ENCODE measurements around the gene SYTL3. TPM values are rescaled to one million over a fixed set of nuclear protein-coding genes. Genes with fewer than 3 reads are reported as not detected.

The SYTL3 gene
- total RNA-seq, 1 donor from 2014 or later: 6.0 TPM

DNA sequence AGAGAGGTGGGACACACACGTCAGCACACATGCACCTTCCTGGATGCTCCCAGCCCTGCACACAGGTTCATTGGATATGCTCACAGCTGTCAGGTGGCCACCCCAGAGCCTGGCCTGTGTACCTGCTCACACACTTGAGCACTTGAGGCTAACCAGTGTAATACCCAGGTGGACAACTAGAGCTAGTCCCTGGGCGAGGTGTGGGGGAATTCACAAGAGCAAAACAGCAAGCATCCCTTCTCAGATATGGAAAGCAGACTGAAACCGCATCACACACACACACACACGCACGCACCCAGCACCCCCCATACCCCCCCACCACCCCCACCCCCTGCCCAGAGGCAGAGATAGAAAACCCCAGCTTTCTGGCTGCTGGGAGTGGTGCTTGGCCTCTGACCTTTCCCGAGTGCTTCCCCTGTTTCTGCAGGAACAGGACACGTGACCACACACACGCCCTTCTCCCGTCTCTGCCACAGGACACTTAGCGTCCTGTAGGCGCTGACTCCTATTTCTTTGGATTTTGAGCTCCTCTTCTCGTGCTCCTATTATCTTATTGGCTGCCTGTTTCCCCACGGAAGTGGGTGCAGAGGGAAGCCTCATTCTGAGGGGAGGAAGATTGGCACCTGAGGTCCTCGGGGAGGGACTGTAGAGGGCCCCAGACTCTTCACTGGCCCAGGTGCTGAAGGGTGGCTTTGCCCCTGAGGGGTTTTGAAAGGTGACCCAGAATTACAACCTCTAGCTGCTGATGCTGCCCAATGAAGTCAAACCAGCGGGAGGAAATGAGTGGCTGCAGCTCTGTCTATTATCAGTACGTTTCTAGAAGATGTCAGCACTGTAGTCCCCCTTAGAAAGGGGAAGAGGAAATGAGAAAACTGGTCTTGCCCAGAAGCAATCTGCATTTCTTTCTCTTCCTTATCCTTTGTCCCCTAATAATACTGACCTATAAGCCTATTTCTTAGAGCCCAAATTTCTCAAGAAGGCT lies 65.8 kb downstream of the SYTL3 start:
- POLR2A ChIA-PET: interaction anchor here (0.6 to 4.5 kb wide), 46 partner anchors 8 to 1011 kb away, joined by 3 to 92 read pairs (median 6); partner anchors contain the start of genes EZR, RSPH3, SYTL3 and TAGAP
- DNase-seq (peak; percentile 52), ATAC-seq (ENCODE audit: low read depth) (peak; percentile 71)
- TF ChIP-seq, protein P1, sequence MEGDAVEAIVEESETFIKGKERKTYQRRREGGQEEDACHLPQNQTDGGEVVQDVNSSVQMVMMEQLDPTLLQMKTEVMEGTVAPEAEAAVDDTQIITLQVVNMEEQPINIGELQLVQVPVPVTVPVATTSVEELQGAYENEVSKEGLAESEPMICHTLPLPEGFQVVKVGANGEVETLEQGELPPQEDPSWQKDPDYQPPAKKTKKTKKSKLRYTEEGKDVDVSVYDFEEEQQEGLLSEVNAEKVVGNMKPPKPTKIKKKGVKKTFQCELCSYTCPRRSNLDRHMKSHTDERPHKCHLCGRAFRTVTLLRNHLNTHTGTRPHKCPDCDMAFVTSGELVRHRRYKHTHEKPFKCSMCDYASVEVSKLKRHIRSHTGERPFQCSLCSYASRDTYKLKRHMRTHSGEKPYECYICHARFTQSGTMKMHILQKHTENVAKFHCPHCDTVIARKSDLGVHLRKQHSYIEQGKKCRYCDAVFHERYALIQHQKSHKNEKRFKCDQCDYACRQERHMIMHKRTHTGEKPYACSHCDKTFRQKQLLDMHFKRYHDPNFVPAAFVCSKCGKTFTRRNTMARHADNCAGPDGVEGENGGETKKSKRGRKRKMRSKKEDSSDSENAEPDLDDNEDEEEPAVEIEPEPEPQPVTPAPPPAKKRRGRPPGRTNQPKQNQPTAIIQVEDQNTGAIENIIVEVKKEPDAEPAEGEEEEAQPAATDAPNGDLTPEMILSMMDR (IDR thresholded peaks at IDR 0.05): no peak
- Mint-ChIP-seq H3K9me3 (no peaks in the 10 kb centered on the region), H3K27me3 (no peaks in the 10 kb centered on the region), H3K4me1 (peaks cover 66% of the 10 kb centered on the region), H3K36me3 (ENCODE audit: low read depth) (peaks cover 2% of the 10 kb centered on the region), H3K27ac (peak overlapping the region; percentile 97), H3K4me3 (peak overlapping the region; percentile 74)
- CTCF ChIA-PET: interaction anchor here (1.0 to 2.9 kb wide), 6 partner anchors 9 to 243 kb away, joined by 3 to 11 read pairs (median 4); no protein-coding TSS in a partner anchor
- intact Hi-C loops (cut with micrococcal nuclease): loop anchor here (1.0 to 5.0 kb wide), 10 partner anchors 11 to 1262 kb away; partner anchors contain the start of gene EZR

DNA sequence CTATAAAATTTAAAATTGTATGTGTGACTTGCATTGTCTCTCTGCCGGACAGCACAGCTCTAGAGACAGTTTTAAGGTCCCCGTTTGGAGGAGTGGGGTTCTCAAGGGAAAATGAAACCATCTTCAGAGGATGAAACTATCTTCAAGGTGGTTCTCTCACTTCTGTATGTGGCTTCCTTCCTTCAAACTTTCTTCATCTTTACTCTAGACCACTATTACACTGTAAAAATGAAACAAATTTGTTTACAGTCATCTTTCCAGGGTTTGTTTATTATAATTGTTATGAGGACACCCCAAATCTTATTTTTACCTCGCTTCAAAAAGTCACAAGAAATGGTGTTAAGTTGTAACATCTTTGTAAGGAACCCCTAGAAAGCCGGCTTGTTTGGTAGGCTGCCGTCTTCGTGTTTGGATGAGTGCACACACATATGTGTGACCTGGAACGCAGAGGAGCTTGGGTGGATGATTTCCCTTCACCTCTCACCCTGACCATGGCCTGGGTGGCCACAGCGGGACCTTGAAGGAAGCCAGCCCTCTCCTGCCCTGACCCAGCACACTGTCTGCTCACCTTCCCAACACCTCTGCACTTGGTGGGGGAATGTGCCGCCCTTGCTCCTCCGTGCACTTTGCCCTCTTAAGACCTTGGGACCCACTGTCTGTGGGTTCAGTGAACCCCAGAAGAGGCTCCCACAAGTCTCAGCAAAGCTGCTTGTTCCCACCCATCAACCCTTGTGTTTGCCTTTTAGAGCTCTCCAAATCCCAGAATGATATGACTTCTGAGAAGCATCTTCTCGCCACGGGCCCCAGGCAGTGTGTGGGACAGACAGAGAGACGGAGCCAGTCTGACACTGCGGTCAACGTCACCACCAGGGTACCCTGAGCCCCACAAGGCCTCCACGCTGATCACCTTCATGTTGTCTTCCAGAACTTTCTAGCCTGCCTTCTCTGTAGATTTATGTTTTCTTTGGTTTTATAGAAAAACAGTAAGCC lies 67.8 kb downstream of the SYTL3 start:
- ChIA-PET POLR2A (interaction anchor here (0.6 to 4.5 kb wide), 18 partner anchors 10 to 377 kb away, joined by 3 to 92 read pairs (median 5); partner anchors contain the start of gene EZR), CTCF (interaction anchor here (1.0 to 3.0 kb wide), 5 partner anchors 8 to 252 kb away, joined by 3 to 13 read pairs (median 3); no protein-coding TSS in a partner anchor)
- DNase-seq: no peak
- peaks cover 2% of the 10 kb centered on the region for H3K36me3 Mint-ChIP-seq (ENCODE audit: low read depth)
- H3K4me3 Mint-ChIP-seq: peak overlapping the region; percentile 78
- no peaks in the 10 kb centered on the region for H3K9me3 Mint-ChIP-seq
- intact Hi-C loops (cut with micrococcal nuclease): loop anchor here (1.0 to 5.0 kb wide), 9 partner anchors 35 to 1260 kb away; partner anchors contain the start of gene EZR
- no peaks in the 10 kb centered on the region for H3K27me3 Mint-ChIP-seq
- TF ChIP-seq, protein P1 (IDR thresholded peaks at IDR 0.05): no peak
- H3K4me1 Mint-ChIP-seq: peaks cover 82% of the 10 kb centered on the region
- peak overlapping the region; percentile 97 for H3K27ac Mint-ChIP-seq
- ATAC-seq (ENCODE audit: low read depth): peak; percentile 33

DNA sequence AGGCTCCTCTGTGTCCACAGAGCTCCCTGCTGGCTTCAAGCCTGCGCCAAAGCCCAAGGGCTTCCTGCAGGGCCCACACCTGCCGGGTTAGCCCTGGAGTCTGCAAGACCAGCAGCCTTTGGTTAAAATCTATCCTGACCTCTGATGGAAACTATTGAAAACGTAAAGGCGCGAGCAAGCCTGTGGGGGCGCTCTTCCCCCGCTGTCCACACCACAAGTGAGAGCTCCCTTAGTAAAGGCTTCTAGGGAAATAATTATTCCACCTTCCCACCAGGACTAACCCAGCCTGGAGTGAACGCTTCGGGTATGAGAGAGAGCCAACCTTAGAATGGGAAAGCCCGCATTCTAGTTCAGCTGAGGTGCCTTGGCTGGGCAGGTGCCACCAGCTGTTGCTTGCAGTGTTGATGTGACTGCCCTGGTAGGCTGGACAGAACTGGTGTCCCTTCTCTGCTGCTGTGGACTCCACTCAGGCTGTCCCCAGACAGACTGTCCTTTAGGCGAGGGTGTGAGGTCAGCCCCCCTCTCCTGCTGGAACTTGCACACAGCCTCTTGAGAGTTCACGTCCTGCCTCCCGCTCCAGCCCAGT lies 68.7 kb downstream of the SYTL3 start:
- Mint-ChIP-seq H3K36me3 (ENCODE audit: low read depth) (peaks cover 2% of the 10 kb centered on the region), H3K27ac (peak overlapping the region; percentile 97), H3K4me3 (no peak overlapping the region), H3K27me3 (no peaks in the 10 kb centered on the region), H3K9me3 (no peaks in the 10 kb centered on the region), H3K4me1 (peaks cover 78% of the 10 kb centered on the region)
- ChIA-PET CTCF (interaction anchor here (1.0 to 3.0 kb wide), 4 partner anchors 9 to 241 kb away, joined by 3 to 13 read pairs (median 4); no protein-coding TSS in a partner anchor), POLR2A (interaction anchor here (0.6 to 4.5 kb wide), 9 partner anchors 9 to 376 kb away, joined by 3 to 92 read pairs (median 9); partner anchors contain the start of gene EZR)
- intact Hi-C loops (cut with micrococcal nuclease): loop anchor here (5.0 kb wide), 2 partner anchors 389 to 1259 kb away; no protein-coding TSS in a partner anchor
- TF ChIP-seq, protein P1 (IDR thresholded peaks at IDR 0.05): no peak
- no peak for DNase-seq
- no peak for ATAC-seq (ENCODE audit: low read depth)

DNA sequence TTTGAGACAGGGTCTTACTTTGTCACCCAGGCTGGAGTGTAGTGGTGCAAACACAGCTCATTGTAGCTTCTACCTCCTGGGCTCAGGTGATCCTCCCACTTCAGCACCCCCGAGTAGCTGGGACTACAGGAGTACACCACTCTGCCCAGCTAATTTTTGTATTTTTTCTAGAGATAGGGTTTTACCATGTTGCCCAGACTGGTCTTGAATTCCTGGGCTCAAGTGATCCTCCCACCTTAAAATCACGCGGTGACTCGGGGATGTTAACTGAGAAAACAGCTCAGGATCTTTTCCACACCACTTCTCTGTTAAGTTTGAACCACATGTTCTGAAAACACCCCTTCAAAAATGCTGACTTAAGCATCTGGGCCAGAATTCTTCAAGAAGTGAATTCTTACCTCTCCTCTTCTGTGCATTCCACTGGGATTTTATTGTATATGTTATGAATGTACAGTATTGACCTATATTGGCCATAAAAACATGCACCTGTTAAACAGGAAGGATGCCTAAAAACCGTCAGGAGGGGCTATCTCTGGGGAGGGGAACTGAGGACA lies 72.4 kb downstream of the SYTL3 start:
- TF ChIP-seq, protein P1 (IDR thresholded peaks at IDR 0.05): no peak
- Mint-ChIP-seq H3K4me1 (peaks cover 48% of the 10 kb centered on the region), H3K27ac (no peak overlapping the region), H3K4me3 (no peak overlapping the region), H3K27me3 (no peaks in the 10 kb centered on the region), H3K9me3 (no peaks in the 10 kb centered on the region), H3K36me3 (ENCODE audit: low read depth) (no peaks in the 10 kb centered on the region)
- ChIA-PET POLR2A (interaction anchor here (0.5 to 1.5 kb wide), 4 partner anchors 18 to 64 kb away, joined by 3 to 5 read pairs (median 4); no protein-coding TSS in a partner anchor), CTCF (no interaction called here)
- DNase-seq (no peak), ATAC-seq (ENCODE audit: low read depth) (no peak)
- intact Hi-C loops (cut with micrococcal nuclease): no loop called here

Data from activated B cell treated with CpG ODN at 0.5 μM for 24 hours (primary cell).